Esophagus muscularis mucosa (tissue), 4 donors: ENCODE results near the gene SPDEF.

Experiments used
- EP300 ChIP-seq: sonication (generic); formaldehyde crosslinking; IDR thresholded peaks from one replicate; pipeline ENCODE4 v1.6.1; 2017; ENCODE audit warnings: antibody characterized with exemption
- POLR2A ChIP-seq: fragments of 450-650 bp; IDR thresholded peaks from one replicate; pipeline ENCODE4 v1.6.1; 2017; ENCODE audit warnings: antibody characterized with exemption, moderate library complexity, mild to moderate bottlenecking, low read depth
- TF ChIP-seq, protein P1 (sequence below), 3 experiments: fragments of 200-600 bp in 2 of 3; fragments of 450-650 bp in 1 of 3; sonication (generic) in 2 of 3; IDR thresholded peaks; one replicate each; pipeline ENCODE4 v1.5.1; 2017 to 2019; ENCODE audit warnings: antibody characterized with exemption in 3 of 3, mild to moderate bottlenecking in 2 of 3, moderate library complexity in 1 of 3

DNA sequence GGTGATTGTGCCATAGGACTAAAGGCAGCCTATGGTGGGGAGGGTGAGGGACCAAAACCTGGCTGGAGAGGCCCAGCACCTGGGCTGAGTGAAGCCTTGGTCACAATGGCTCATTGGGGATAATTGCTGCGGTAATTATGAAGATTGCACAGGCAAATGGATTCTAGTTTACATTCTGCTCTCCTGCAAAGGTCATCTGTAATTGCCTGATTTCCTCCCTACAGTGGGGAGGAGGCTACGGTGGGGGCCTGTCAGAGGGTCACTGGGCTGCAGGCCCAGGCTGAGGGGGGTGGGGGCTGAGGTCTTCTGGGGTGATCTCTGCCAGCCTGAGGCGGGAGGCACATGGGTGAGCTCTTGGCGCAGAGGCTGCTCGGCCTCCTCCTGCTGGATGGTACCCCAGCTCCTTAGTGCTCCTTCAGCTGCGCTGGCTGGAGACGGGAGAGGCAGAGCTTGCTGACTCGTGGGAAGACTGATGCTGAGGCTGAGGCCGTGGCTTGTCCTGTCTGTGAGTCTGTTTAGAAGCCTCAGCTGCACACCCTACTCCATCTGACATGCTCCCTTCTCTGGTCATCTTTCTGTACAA is 59.9 kb downstream of the SPDEF start:
- TF ChIP-seq EP300 = no peak
- TF ChIP-seq POLR2A = no peak
- TF ChIP-seq, protein P1, sequence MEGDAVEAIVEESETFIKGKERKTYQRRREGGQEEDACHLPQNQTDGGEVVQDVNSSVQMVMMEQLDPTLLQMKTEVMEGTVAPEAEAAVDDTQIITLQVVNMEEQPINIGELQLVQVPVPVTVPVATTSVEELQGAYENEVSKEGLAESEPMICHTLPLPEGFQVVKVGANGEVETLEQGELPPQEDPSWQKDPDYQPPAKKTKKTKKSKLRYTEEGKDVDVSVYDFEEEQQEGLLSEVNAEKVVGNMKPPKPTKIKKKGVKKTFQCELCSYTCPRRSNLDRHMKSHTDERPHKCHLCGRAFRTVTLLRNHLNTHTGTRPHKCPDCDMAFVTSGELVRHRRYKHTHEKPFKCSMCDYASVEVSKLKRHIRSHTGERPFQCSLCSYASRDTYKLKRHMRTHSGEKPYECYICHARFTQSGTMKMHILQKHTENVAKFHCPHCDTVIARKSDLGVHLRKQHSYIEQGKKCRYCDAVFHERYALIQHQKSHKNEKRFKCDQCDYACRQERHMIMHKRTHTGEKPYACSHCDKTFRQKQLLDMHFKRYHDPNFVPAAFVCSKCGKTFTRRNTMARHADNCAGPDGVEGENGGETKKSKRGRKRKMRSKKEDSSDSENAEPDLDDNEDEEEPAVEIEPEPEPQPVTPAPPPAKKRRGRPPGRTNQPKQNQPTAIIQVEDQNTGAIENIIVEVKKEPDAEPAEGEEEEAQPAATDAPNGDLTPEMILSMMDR (IDR thresholded peaks at IDR 0.05) = no peak
